Measurements from ENCODE around the gene ALG9. TPM values are rescaled to one million over a fixed set of nuclear protein-coding genes. Genes with fewer than 3 reads are reported as not detected.
"Not testable (repeated sequence)": the region's sequence is repeated elsewhere in the genome, so short reads cannot be mapped to it uniquely, and the experiment has no call there.

ALG9 gene
- polyA plus RNA-seq, 1 donor from 2014 or later, result 92.1 TPM

- Histone ChIP-seq H3K9me2 (ENCODE audit: insufficient read depth, low read length) (no peaks in the 10 kb centered on the region), H3K4me2 (ENCODE audit: low read length) (no peak overlapping the region), H2AFZ (ENCODE audit: low read depth, low read length) (no peak overlapping the region), H3K27ac (ENCODE audit: low read length) (no peak overlapping the region), H3K9ac (ENCODE audit: low read length) (no peak overlapping the region), H3K9me3 (ENCODE audit: low read length) (no peaks in the 10 kb centered on the region), H4K20me1 (ENCODE audit: insufficient read depth) (no peaks in the 10 kb centered on the region), H3K36me3 (ENCODE audit: insufficient read depth, low read length) (no peaks in the 10 kb centered on the region), H3F3A (ENCODE audit: insufficient read depth, low read length, poor library complexity, severe bottlenecking) (no peaks in the 10 kb centered on the region), H3K27me3 (ENCODE audit: insufficient read depth, low read depth, low read length) (no peaks in the 10 kb centered on the region), H3K79me2 (replicated peaks; ENCODE audit: insufficient read depth, low read length) (no peaks in the 10 kb centered on the region), H3K4me3 (ENCODE audit: low read length) (no peak overlapping the region)
- TF ChIP-seq REST (IDR thresholded peaks at IDR 0.05; ENCODE audit: borderline replicate concordance) (no peak), CTCF (IDR thresholded peaks at IDR 0.05; ENCODE audit: poor library complexity, severe bottlenecking) (no peak), SMC3 (conservative IDR thresholded peaks at IDR 0.05; ENCODE audit: poor library complexity) (no peak), MXI1 (conservative IDR thresholded peaks at IDR 0.05; ENCODE audit: poor library complexity, severe bottlenecking) (no peak), RAD21 (conservative IDR thresholded peaks at IDR 0.05) (no peak), EP300 (conservative IDR thresholded peaks at IDR 0.05; ENCODE audit: poor library complexity, severe bottlenecking) (no peak), POLR2AphosphoS5 (IDR thresholded peaks at IDR 0.05) (no peak), EZH2 (IDR thresholded peaks at IDR 0.05; ENCODE audit: borderline replicate concordance, insufficient read depth, low read length, poor library complexity, severe bottlenecking) (no peak), TAF1 (IDR thresholded peaks at IDR 0.05; ENCODE audit: low read depth) (no peak)
Observed at GRCh38 chr11:111774955-111775710, 96.2 kb downstream of the ALG9 start.

DNA sequence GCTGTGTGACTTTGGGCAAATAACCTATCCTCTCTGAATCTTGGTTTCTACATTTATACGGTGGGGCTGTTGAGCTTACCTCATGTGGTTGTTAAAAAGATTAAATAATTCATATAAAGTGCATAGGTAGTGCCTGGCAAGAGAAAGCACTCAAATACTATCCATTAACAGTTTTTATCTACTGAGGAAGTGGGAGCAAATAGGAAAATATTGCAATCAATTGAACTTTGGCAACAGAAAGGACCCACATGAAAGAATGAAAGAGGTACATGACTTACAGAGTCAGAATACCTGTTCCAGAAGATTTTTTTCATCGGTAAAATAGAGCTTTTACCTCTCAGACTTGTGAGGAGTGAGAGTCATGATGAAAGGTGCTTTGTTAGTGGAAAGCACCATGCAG is 98.8 kb downstream of the ALG9 start:
- no peak overlapping the region for H3K4me3 ChIP-seq (ENCODE audit: low read length)
- H3K4me2 ChIP-seq (ENCODE audit: low read length), result no peak overlapping the region
- H3K27me3 ChIP-seq (ENCODE audit: insufficient read depth, low read depth, low read length), result no peaks in the 10 kb centered on the region
- no peak overlapping the region for H3K27ac ChIP-seq (ENCODE audit: low read length)
- no peaks in the 10 kb centered on the region for H4K20me1 ChIP-seq (ENCODE audit: insufficient read depth)
- no peaks in the 10 kb centered on the region for H3K79me2 ChIP-seq (replicated peaks; ENCODE audit: insufficient read depth, low read length)
- no peaks in the 10 kb centered on the region for H3K9me3 ChIP-seq (ENCODE audit: low read length)
- H3K36me3 ChIP-seq (ENCODE audit: insufficient read depth, low read length), result no peaks in the 10 kb centered on the region
- H3K9me2 ChIP-seq (ENCODE audit: insufficient read depth, low read length), result no peaks in the 10 kb centered on the region
- no peak for TF ChIP-seq EP300 (conservative IDR thresholded peaks at IDR 0.05; ENCODE audit: poor library complexity, severe bottlenecking)
- TF ChIP-seq TAF1 (IDR thresholded peaks at IDR 0.05; ENCODE audit: low read depth), result no peak
- TF ChIP-seq RAD21 (conservative IDR thresholded peaks at IDR 0.05), result no peak
- no peak for TF ChIP-seq SMC3 (conservative IDR thresholded peaks at IDR 0.05; ENCODE audit: poor library complexity)
- TF ChIP-seq EZH2 (IDR thresholded peaks at IDR 0.05; ENCODE audit: borderline replicate concordance, insufficient read depth, low read length, poor library complexity, severe bottlenecking), result no peak
- no peak for TF ChIP-seq REST (IDR thresholded peaks at IDR 0.05; ENCODE audit: borderline replicate concordance)
- no peak for TF ChIP-seq POLR2AphosphoS5 (IDR thresholded peaks at IDR 0.05)
- no peak for TF ChIP-seq CTCF (IDR thresholded peaks at IDR 0.05; ENCODE audit: poor library complexity, severe bottlenecking)
- TF ChIP-seq MXI1 (conservative IDR thresholded peaks at IDR 0.05; ENCODE audit: poor library complexity, severe bottlenecking), result no peak
- no peak overlapping the region for H2AFZ ChIP-seq (ENCODE audit: low read depth, low read length)
- no peak overlapping the region for H3K9ac ChIP-seq (ENCODE audit: low read length)
- no peaks in the 10 kb centered on the region for H3F3A ChIP-seq (ENCODE audit: insufficient read depth, low read length, poor library complexity, severe bottlenecking)

DNA sequence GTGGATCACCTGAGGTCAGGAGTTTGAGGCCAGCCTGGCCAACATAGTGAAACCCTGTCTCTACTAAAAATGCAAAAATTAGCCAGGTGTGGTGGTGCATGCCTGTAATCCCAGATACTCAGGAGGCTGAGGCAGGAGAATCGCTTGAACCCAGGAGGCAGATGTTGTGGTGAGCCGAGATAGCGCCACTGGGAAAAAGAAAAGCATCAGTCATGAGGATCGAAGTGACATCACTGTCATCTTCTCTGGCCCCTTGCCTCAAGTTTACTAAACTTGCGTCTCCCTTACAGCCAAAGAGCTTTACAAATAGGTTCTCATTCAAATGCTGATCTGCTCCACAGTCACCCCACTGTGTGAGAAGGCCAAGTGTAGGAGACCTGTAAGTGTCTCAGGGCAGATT is 100.2 kb downstream of the ALG9 start:
- not testable (repeated sequence) for H3K9ac ChIP-seq (ENCODE audit: low read length); H4K20me1 ChIP-seq (ENCODE audit: insufficient read depth); H3K4me3 ChIP-seq (ENCODE audit: low read length); H3F3A ChIP-seq (ENCODE audit: insufficient read depth, low read length, poor library complexity, severe bottlenecking); H3K27me3 ChIP-seq (ENCODE audit: insufficient read depth, low read depth, low read length); H2AFZ ChIP-seq (ENCODE audit: low read depth, low read length); H3K27ac ChIP-seq (ENCODE audit: low read length); H3K4me2 ChIP-seq (ENCODE audit: low read length); H3K36me3 ChIP-seq (ENCODE audit: insufficient read depth, low read length); H3K79me2 ChIP-seq (replicated peaks; ENCODE audit: insufficient read depth, low read length); H3K9me2 ChIP-seq (ENCODE audit: insufficient read depth, low read length); H3K9me3 ChIP-seq (ENCODE audit: low read length)

All from neural cell (in vitro differentiated cells).